Endodermal cell (in vitro differentiated cells): ENCODE data around the gene GALM. TPM values are rescaled to one million over a fixed set of nuclear protein-coding genes. Genes with fewer than 3 reads are reported as not detected.
"Not testable (repeated sequence)": the region's sequence is repeated elsewhere in the genome, so short reads cannot be mapped to it uniquely, and the experiment has no call there.

ENCODE experiments used
- DNase-seq: peaks from one replicate; pipeline ENCODE4 v3.0.0-alpha.2; 2017
- H3K27ac ChIP-seq: 2 replicates; pipeline ENCODE4 v1.5.1; 2013; ENCODE audit warnings: mild to moderate bottlenecking, low read depth, low read length, moderate library complexity
- H3K27me3 ChIP-seq: 2 replicates; pipeline ENCODE4 v1.6.1; 2013; ENCODE audit warnings: mild to moderate bottlenecking, low read length, moderate library complexity; ENCODE audit not compliant: insufficient read depth, control insufficient read depth, poor library complexity, severe bottlenecking
- H3K36me3 ChIP-seq: 2 replicates; pipeline ENCODE4 v1.7.0; 2013; ENCODE audit warnings: mild to moderate bottlenecking, low read length, moderate library complexity; ENCODE audit not compliant: control insufficient read depth, insufficient read depth
- H3K4me1 ChIP-seq: one replicate; pipeline ENCODE4 v1.7.0; 2013; ENCODE audit warnings: low read length; ENCODE audit not compliant: control insufficient read depth, insufficient read depth
- H3K4me3 ChIP-seq: 2 replicates; pipeline ENCODE4 v1.5.1; 2013; ENCODE audit warnings: mild to moderate bottlenecking, low read length, moderate library complexity
- H3K9ac ChIP-seq: 2 replicates; pipeline ENCODE4 v1.6.1; 2013; ENCODE audit warnings: mild to moderate bottlenecking, low read length, moderate library complexity; ENCODE audit not compliant: poor library complexity, severe bottlenecking; ENCODE audit errors: extremely low read depth
- H3K9me3 ChIP-seq: 2 replicates; pipeline ENCODE4 v1.6.1; 2013; ENCODE audit warnings: mild to moderate bottlenecking, low read length, moderate library complexity; ENCODE audit not compliant: control insufficient read depth
- H3K27ac Mint-ChIP-seq: 2 replicates; pipeline ENCODE4 v1.8.0; 2020; ENCODE audit warnings: mixed read lengths
- H3K27me3 Mint-ChIP-seq: 2 replicates; pipeline ENCODE4 v1.8.0; 2021; ENCODE audit warnings: mild to moderate bottlenecking, mixed read lengths; ENCODE audit not compliant: insufficient read depth
- H3K36me3 Mint-ChIP-seq: 2 replicates; pipeline ENCODE4 v1.8.0; 2020; ENCODE audit warnings: low read depth, mixed read lengths
- H3K4me1 Mint-ChIP-seq: 2 replicates; pipeline ENCODE4 v1.8.0; 2020; ENCODE audit warnings: mixed read lengths
- H3K4me3 Mint-ChIP-seq: 2 replicates; pipeline ENCODE4 v1.8.0; 2020; ENCODE audit warnings: mild to moderate bottlenecking, moderate library complexity, mixed read lengths
- H3K9me3 Mint-ChIP-seq: 2 replicates; pipeline ENCODE4 v1.8.0; 2020; ENCODE audit warnings: mild to moderate bottlenecking, mixed read lengths
- CTCF ChIP-seq: fragments of 200-600 bp; sonication (generic); conservative IDR thresholded peaks from 2 replicates; pipeline ENCODE4 v1.5.0; 2021; ENCODE audit warnings: antibody characterized with exemption, mild to moderate bottlenecking
- WGBS, 2 experiments: methylation state at CpG; one replicate each; pipeline versions ENCODE4 v1.1.5 to v1.1.7; 2013; ENCODE audit warnings: missing lambda C conversion rate in 2 of 2, mixed read lengths in 1 of 2; ENCODE audit not compliant: insufficient coverage in 1 of 2, insufficient read length in 1 of 2; 5-methylcytosine and 5-hydroxymethylcytosine counted together
- total RNA-seq, 2 donors: library from RNA; stranded (reverse); fragmentation: NEBNext Ultra II Directional in 1 of 2; extraction: Animal tissue kit (Norgen Biotek cat#: 25700) in 1 of 2; gene quantifications; 2 replicates in 1 of 2; 3 replicates in 1 of 2; pipeline ENCODE4 v1.2.1, GENCODE V29; 2021

The GALM gene
- total RNA-seq, 2 donors from 2014 or later = 14.2 to 16.2 TPM

DNA sequence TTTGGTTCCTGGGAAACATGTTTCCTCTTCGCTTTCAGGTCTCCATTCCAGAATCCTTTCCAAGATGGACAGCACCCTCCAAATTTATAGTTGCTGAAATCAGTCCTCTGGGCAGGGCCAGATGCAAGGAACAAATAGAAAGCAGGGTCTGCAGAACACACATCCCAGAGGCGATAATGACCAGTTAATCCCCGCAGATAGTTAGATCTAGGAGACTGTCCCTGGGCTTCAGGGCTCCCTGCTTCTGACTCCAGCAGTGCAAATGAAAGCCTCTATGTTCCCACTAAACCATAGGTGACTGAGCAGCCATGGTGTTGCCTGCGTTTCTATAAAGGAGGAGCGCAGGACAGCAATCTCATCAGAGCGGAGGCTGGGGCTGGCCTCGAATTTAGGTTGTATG, 46.5 kb downstream of the GALM start:
- no peak overlapping the region for H3K9ac ChIP-seq
- H3K4me1 ChIP-seq = peaks cover 4% of the 10 kb centered on the region
- Mint-ChIP-seq H3K27me3 (no peaks in the 10 kb centered on the region), H3K9me3 (peaks cover 2% of the 10 kb centered on the region), H3K27ac (peak overlapping the region; percentile 73), H3K4me3 (no peak overlapping the region), H3K36me3 (peaks cover 16% of the 10 kb centered on the region), H3K4me1 (peaks cover 29% of the 10 kb centered on the region)
- no peak for TF ChIP-seq CTCF
- H3K9me3 ChIP-seq = no peaks in the 10 kb centered on the region
- no peak overlapping the region for H3K27ac ChIP-seq
- DNase-seq = peak; percentile 63
- H3K4me3 ChIP-seq = no peak overlapping the region
- no peaks in the 10 kb centered on the region for H3K27me3 ChIP-seq
- H3K36me3 ChIP-seq = no peaks in the 10 kb centered on the region
- 84 to 90% methylated on average over 3 to 7 of the region's 7 CpGs for WGBS, 2 experiments

DNA sequence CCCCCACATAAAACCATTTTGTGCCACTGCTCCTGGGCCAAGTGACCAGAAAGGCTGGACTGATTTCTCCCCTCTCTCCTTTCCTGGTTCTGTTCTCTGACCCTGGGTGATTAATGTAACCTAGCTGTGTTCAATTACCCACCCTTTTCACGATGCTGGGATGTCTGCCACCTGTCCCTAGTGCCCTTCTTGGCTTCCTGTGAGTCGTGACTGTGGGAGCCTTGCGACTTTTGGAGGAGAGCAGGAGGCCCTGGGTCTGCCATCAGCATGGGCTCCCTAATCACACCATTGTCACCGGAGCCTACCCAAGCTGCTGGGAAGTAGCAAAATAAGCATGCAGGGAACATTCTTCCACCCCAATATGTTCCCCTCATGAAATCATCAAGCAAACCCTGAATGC, 47.0 kb downstream of the GALM start:
- H3K27me3 Mint-ChIP-seq = no peaks in the 10 kb centered on the region
- H3K27me3 ChIP-seq = no peaks in the 10 kb centered on the region
- peaks cover 4% of the 10 kb centered on the region for H3K4me1 ChIP-seq
- H3K27ac Mint-ChIP-seq = peak overlapping the region; percentile 73
- no peak for TF ChIP-seq CTCF
- no peak overlapping the region for H3K9ac ChIP-seq
- no peak overlapping the region for H3K27ac ChIP-seq
- H3K36me3 Mint-ChIP-seq = peaks cover 16% of the 10 kb centered on the region
- no peaks in the 10 kb centered on the region for H3K9me3 ChIP-seq
- no peak overlapping the region for H3K4me3 ChIP-seq
- WGBS, 2 experiments = 80% methylated on average over 4 of the region's 4 CpGs; no CpG with 5 or more reads in 1 of the 2 experiments
- H3K4me3 Mint-ChIP-seq = no peak overlapping the region
- peaks cover 2% of the 10 kb centered on the region for H3K9me3 Mint-ChIP-seq
- H3K4me1 Mint-ChIP-seq = peaks cover 29% of the 10 kb centered on the region
- no peaks in the 10 kb centered on the region for H3K36me3 ChIP-seq
- DNase-seq = no peak

DNA sequence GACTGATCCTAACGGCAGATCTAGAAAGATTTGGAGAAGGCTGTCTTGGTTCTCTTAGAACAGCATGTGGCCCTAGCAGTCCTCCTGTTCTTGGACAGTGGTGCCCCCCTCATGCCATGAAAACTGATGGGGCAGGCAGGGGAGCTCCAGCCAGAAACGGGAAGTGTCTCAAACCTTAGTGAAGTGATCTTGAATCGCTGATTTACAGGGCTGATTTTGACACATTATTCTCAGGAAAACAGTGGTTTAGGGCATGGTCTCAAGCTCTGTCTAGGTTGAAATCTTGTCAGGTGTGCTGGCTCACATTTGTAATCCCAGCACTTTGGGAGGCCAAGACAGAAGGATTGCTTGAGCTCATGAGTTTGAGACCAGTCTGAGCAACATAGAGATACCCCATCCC, 47.4 kb downstream of the GALM start:
- H3K4me1 ChIP-seq = peaks cover 4% of the 10 kb centered on the region
- Mint-ChIP-seq H3K4me3 (no peak overlapping the region), H3K9me3 (peaks cover 2% of the 10 kb centered on the region), H3K4me1 (peaks cover 29% of the 10 kb centered on the region), H3K27me3 (no peaks in the 10 kb centered on the region), H3K27ac (peak overlapping the region; percentile 73), H3K36me3 (peaks cover 16% of the 10 kb centered on the region)
- no peak for DNase-seq
- no peak overlapping the region for H3K9ac ChIP-seq
- no peaks in the 10 kb centered on the region for H3K36me3 ChIP-seq
- H3K4me3 ChIP-seq = no peak overlapping the region
- H3K9me3 ChIP-seq = no peaks in the 10 kb centered on the region
- H3K27ac ChIP-seq = no peak overlapping the region
- TF ChIP-seq CTCF = no peak
- WGBS, 2 experiments = 91 to 95% methylated on average over 2 to 3 of the region's 3 CpGs
- no peaks in the 10 kb centered on the region for H3K27me3 ChIP-seq

DNA sequence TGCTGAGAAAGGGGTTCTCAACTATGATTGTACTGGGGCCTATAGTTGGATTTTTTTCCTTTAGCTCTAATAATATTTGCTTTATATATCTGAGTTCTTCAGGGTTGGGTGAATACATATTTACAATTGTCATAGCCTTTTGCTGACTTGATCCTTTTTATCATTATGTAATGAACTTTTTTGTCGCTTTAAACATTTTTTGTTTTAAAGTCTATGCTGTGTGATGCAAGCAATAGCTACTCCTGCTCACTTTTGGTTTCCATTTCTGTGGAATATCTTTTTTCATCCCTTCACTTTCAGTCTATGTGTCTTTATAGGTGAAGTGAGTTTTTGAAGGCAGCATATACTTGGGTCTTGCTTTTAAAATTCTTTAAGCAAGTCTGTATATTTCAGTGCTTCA, 49.0 kb downstream of the GALM start:
- not testable (repeated sequence) for H3K27me3 Mint-ChIP-seq, H3K36me3 ChIP-seq, H3K9me3 Mint-ChIP-seq, H3K9ac ChIP-seq, H3K27ac Mint-ChIP-seq, H3K4me3 ChIP-seq, H3K9me3 ChIP-seq, H3K27ac ChIP-seq, H3K4me1 ChIP-seq, H3K4me3 Mint-ChIP-seq, H3K27me3 ChIP-seq, DNase-seq
- 90% methylated on average over 1 of the region's 1 CpG; no CpG with 5 or more reads in 1 of the 2 experiments for WGBS, 2 experiments
- Mint-ChIP-seq H3K36me3 (peaks cover 16% of the 10 kb centered on the region), H3K4me1 (peaks cover 15% of the 10 kb centered on the region)
